GM21529 (cell line): ENCODE measurements around the gene SYT1.

Experiments used
- ATAC-seq: cut with Tn5 transposase; IDR thresholded peaks from one replicate; pipeline ENCODE4 v1.9.1; 2021; ENCODE audit not compliant: unreplicated experiment

SYT1 gene

GRCh38 chr12:78891646-78892353, 27.2 kb downstream of the SYT1 start:
- no peak for ATAC-seq

DNA sequence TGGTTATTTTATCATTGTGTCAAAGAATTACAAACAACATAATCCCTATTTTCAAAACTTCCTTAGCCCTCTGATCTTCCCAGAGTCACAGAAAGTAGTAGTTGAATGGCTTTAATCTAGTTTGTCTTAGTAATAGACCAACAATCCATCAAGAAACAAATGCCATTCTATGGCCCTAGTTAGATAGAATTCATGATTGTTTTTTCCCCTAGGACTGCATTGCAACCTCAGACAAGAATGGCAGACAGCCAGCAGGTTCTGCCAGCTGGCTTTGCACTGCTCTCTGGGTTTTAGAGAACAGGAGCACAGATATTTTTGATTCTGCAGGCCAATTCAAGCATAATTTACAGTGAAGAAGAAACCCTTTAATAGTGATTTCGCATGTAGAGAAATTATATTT, 33.8 kb downstream of the SYT1 start:
- ATAC-seq = no peak

DNA sequence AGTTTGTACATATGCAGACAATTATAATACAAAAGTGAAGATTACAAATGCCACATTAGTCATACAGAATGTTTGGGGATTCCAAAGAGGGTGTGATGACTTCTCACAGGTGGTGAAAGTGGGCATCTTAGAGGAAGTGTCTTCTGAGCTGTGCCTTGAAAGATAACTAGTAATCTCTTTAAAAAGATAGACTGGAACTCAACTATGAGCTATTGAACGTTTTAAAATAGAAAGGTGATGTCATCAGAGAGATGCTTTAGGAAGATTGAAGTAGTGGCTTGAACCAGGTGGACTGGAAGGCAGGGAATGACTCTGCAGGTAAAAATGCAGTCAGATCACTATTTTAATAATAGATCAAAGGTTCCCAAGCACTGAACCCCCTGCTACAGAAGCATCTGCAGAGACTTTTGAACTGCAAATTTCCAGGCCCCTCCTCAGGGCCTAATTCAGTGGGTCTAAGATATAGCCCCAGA, 50.3 kb downstream of the SYT1 start:
- ATAC-seq = no peak

- no peak for ATAC-seq
Measured at GRCh38 chr12:78916845-78917480, 52.4 kb downstream of the SYT1 start.

- ATAC-seq = no peak
Measured at GRCh38 chr12:78917513-78917912, 52.9 kb downstream of the SYT1 start.

- no peak for ATAC-seq
Measured at GRCh38 chr12:78918268-78918667, 53.7 kb downstream of the SYT1 start.

GRCh38 chr12:78928200-78929074, 63.9 kb downstream of the SYT1 start:
- ATAC-seq = no peak

DNA sequence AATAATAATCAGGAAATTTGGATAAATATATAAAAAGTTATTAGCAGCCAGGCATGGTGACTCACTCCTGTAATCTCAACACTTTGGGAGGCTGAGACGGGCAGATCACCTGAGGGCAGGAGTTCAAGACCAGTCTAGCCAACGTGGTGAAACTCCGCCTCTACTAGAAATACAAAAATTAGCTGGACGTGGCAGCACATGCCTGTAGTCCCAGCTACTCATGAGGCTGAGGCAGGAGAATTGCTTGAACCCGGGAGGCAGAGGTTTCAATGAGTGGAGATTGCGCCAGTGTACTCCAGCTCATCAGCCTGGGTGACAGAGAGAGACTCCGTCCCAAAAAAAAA, 64.5 kb downstream of the SYT1 start:
- ATAC-seq = no peak

DNA sequence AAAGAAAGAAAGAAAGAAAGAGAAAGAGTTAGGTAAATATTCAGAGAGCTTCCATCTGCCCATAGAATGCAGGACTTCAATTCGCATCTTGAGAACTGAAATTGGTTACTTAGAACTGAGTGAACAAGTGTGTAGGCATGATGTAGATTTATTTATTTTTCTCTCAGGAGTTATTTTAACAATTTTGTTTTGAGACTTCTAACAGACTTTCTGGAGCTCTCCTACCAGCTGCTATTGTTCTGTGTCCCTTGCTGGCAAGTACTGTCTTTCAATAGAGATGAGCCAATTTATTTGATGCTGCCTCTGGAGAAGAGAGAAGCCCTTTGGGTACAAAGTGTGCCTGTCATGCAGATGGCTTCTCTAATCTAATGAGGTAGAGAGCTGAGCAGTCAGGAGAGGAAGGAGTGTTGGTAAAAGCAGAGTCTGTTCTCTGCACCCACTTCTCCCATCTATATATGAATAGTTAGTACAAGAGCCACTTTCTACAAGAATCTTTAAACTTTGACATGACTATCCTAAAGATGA, 67.0 kb downstream of the SYT1 start:
- no peak for ATAC-seq

DNA sequence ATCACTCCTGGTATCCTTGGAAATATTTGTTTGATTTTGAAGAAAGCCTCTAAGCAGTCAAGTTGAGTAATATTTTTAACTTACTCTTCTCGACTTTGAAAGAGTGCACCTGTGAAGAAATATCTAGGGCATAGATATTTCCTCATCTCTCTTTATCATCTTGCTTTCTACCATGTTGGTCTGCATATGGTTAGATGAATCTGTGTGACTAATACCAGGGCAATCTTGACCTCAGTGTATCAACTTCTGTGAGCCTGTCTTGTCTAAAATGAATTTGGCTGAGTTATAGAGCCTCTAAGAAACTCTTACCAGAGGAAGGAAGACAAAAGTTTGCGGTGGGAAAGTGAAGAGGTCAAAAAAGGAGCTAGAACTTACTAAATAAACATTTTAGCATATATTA, 68.4 kb downstream of the SYT1 start:
- no peak for ATAC-seq

DNA sequence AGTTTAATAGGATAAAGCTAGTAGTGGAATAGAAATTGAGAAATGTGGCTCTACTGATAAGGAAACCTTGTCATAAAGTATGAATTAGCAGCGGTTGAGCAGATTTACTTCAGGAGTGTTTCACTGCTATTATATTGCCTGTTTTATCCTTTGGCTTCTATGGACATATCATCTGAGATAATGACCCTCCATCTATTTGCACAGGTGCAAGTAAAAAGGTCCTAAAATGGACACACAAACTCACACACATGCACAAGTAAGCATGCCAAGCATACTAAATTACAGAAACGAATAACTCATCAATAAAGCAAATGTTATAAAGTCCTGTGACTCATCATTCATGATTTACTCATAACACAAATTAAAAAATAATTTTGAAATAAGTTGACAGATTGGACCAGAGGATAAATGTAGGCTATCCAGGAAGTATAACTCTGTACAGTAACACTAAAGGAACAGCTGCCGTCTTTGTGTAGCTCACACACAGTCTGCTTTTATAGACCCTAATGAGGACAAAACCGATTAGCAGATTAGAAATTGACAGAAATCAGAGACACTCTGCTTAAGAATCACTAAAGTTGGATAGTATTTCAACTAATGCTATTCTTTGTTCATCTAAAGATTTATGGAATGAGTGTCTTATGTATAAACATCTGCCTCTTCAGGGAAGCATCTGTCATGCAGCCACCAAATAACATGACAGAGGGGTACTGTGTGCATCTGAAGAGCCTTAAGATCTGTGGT, 73.9 kb downstream of the SYT1 start:
- no peak for ATAC-seq

- ATAC-seq = no peak
Measured at GRCh38 chr12:78949532-78949931, 85.0 kb downstream of the SYT1 start.

- no peak for ATAC-seq
Measured at GRCh38 chr12:78951803-78952551, 87.4 kb downstream of the SYT1 start.

GRCh38 chr12:78952552-78952929, 88.0 kb downstream of the SYT1 start:
- no peak for ATAC-seq

DNA sequence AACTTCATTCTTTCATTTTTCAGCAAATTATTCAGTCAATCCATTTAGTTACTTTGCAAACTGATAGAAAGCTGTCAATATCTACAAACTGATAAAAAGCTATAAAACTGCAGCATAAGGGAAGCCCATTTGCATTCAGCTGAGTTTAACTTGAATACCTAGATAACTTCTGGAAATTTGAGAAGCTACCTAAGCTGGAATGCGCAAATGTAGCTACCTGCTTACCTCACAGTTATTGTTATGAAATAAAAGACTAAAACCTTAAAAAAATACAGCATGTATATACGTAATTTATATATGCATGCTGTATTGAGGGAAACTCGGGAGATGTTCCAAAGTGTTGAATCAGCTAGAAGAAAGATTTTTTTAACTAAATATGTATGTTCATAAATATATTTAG, 94.4 kb downstream of the SYT1 start:
- ATAC-seq = no peak

DNA sequence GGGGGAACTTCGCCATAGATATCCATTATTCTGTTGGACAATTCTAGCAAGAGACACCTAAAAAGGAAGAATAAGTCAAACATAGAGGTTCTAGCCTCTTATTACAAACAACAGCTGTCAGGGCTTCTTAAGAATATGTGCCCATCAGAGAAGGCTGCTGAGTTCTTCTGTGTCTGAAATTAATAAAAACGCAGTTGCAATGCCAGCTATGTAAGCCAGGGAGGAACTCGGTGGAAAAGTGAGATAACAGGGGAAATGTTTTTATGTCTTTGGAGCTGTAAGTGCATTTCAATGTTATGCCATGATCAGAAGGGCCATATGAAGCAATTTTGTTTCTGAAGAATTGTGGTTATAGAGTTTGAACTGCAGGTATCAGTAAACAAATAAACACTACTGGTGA, 95.0 kb downstream of the SYT1 start:
- no peak for ATAC-seq

GRCh38 chr12:78961171-78961570, 96.6 kb downstream of the SYT1 start:
- ATAC-seq = no peak

DNA sequence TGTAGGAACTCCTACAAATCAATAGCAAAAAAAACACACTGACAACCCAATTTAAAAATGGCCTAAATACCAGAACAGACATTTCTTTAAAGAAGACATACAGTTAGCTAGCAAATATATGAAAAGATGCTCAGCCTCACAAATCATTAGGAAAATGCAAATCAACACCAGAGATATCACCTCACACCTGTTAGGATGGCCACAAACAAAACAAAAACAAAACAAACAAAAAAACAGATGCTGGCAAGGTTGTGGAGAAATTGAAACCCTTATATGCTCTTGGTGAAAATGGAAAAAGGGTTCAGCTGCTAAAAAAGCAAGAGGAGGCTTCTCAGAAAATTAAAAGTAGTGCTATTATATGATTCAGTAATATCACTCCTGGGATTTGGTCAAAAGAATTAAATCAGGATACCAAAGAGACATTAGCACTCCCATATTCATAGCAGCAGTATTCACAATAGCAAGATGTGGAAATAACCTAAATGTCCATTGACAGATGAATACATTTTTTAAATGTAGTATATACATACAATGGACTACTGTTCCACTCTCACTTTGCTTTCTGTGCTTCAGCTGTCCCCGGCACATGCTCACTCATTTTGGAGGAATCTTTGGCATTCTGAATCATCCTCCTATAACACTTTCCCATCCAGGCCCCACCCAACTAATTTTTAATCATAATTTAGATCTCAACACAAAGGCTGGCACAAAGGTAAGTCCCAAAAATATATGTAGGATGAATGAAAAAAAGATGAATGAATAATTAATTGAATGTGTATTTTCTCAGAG, 99.1 kb downstream of the SYT1 start:
- ATAC-seq = no peak

DNA sequence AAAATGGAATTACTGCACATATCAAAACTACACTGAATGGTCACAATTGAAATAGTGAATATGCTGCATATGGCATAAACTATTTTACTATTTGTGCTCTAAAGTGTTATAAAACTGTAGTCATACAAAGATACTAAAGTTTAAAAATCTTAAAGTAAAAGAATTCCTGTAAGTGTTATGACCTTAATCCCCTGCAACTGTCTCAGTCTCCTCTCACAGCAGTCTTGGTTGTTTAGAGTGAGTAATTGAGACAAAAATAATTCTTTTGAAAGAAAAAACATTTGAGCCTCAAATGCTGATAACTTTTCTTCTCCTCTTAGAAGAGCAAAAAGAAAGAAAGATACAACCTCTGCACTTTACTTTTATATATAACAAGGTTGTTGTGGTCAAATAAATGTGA, 99.9 kb downstream of the SYT1 start:
- ATAC-seq = no peak

- no peak for ATAC-seq
Measured at GRCh38 chr12:78966062-78966461, 101.5 kb downstream of the SYT1 start.
